Hematopoietic multipotent progenitor cell treated with erythropoietin and hydrocortisone succinate and interleukin-3 and kit ligand, for 15 days (in vitro differentiated cells): ENCODE measurements around the gene ITGB3BP.

Experiments
- DNase-seq: peaks from one replicate; pipeline ENCODE4 v3.0.0-alpha.2; 2015; ENCODE audit warnings: low spot score

ITGB3BP gene

DNA sequence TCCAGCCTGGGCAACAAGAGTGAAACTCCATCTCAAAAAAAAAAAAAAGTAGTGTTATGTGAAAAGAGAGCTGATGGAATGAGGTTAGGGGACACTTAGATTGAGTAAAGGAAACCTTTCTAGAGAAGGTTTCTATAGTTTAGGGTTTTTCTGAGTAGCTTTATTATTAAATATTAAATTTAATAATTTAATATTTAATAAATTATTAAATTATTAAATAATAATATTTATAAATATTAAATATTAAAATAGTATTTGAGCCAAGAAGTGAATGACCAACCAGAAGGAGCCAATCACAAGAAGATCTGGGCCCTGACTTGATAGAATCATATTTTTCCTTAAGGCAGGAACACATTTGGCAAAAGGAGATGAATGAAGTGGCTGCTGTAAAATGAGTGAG is 104.9 kb downstream of the ITGB3BP start:
- DNase-seq: no peak

DNA sequence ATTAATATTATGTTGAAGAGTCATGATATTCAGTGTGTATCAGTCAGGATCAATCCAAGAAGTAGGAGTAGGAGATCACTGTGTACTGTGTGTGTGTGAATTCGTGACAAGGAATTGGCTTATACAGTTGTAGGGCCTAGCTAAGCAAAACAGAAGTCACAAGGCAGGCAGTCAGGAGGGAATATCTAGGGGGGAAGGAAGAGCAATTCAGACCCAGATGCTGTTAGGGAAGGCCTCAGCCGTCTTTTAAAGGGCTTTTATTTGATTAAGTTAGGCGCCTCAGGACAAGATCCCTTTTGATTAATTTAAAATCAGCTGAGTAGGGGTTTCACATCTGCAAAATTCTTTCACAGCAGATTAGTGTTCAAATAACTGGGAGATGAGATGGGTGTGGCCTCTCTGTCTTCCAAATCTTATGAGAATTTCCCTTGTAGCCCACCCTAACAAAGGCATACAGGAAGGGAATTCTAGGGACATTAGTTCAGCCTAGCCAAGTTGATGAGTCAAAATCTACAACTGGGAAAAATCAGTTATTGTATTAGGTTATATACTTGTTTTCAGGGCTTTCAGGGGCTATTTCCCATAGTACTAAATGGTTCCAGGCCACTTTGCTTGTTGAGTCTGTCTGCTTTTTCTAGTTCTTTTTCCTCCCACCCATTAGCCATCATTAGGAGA is 108.2 kb downstream of the ITGB3BP start:
- no peak for DNase-seq

- no peak for DNase-seq
Measured at GRCh38 chr1:63413394-63413793, 109.6 kb downstream of the ITGB3BP start.

GRCh38 chr1:63411066-63411465 is 112.0 kb downstream of the ITGB3BP start:
- no peak for DNase-seq

GRCh38 chr1:63408331-63408730 is 114.7 kb downstream of the ITGB3BP start:
- no peak for DNase-seq

GRCh38 chr1:63407002-63407401 is 116.0 kb downstream of the ITGB3BP start:
- no peak for DNase-seq

DNA sequence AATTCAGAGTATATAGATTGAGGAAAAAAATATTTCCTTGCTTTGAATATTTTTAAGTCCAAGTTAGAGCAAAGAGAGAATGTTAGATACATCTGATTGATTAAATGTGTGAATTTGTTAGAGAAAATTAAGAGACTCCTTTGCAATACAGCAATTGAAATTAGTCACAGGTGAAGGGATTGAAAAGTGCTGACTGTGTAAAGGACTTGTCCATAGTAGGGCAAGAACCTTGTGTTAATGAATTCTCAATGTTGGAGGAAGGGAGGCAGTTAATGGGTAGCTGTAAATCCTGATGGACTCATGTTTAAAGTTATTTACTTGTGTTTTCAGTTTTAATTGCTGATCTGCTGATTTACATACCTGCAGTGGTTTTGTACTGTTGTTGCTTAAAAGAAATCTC is 117.0 kb downstream of the ITGB3BP start:
- no peak for DNase-seq

DNA sequence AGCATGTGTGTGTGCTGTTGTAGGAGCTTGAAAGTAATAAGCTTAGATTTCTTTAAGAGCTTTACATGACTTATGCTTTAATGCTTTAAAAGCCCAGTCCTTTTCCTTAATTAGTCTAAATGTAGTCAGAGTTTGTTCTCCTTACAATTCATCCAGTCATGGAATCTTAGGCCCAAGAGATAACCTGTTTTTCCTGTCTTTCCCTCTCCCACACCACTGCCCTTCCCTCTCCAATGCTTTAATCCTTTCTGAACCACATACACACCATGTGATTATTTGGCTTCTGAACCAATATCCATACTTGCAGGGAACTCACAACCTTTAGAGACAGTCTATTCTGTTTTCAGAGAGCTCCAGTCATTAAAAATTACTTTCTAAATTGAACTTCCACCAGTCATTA is 118.0 kb downstream of the ITGB3BP start:
- no peak for DNase-seq

GRCh38 chr1:63403386-63403785 is 119.6 kb downstream of the ITGB3BP start:
- no peak for DNase-seq

DNA sequence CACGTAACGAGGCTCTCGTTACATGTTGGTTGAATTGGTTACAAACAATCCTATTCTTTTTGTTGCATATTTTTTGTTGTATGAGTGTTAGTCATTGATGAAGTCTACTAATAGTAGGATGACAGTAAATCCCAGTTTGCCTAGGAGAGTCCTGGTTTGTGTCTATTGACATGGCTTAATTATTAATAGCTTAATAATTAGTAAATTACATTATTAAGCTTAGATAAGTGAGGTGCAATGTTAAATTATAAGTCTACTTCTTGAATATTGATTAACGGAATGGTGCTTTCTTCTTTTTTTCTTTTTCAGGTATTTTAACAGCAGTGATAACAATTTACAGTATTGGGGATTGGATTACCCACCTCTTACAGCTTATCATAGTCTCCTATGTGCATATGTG is 121.1 kb downstream of the ITGB3BP start:
- no peak for DNase-seq
